HTR-8/SVneo (cell line): ENCODE data around the gene SNTB2.

ENCODE experiments used
- DNase-seq: peaks from one replicate; pipeline ENCODE4 v3.0.0; 2011; ENCODE audit warnings: low spot score, mixed read lengths; ENCODE audit not compliant: insufficient read length
- FAIRE-seq: peaks from 2 replicates; lab custom pipeline; 2011; peaks lifted over from hg19 to GRCh38; lab: Jason Lieb, UNC

SNTB2 gene

GRCh38 chr16:69179328-69180010, 7.5 kb upstream of the SNTB2 start:
- DNase-seq (peak; percentile 61), FAIRE-seq (no peak)

GRCh38 chr16:69180011-69180338, 7.0 kb upstream of the SNTB2 start:
- DNase-seq: no peak
- no peak for FAIRE-seq

GRCh38 chr16:69182730-69183416, 4.1 kb upstream of the SNTB2 start:
- DNase-seq (no peak), FAIRE-seq (no peak)

DNA sequence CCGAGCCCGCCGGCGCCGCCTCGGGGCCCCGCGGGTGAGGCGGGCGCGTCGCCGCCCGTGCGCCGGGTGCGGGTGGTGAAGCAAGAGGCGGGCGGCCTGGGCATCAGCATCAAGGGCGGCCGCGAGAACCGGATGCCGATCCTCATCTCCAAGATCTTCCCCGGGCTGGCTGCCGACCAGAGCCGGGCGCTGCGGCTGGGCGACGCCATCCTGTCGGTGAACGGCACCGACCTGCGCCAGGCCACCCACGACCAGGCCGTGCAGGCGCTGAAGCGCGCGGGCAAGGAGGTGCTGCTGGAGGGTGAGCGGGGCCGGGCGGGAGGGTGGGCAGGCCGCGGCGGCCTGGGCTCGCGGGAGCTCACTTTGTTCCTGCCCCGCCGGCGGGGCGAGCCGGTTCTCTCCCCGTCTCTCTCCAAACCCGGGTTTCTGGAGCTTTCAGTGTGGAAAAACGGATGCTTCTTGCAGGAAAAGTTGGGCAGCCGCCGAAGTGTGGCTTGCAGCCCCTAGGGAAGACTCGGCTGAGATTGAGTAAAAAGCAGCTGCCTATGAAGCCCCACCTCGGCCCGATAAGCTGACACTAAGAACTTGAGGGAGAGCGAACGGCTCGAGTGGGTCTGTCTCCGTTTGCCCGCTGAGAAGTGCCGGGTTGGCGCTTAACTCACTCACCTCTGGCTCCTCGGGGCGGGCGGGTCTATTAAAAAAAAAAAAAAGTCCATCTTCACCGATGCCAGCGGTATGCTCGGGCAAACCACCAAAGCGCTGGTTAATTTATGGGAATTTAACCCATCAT, 677 bp downstream of the SNTB2 start:
- DNase-seq (peak; percentile 36), FAIRE-seq (no peak)

GRCh38 chr16:69188236-69188549, 1.2 kb downstream of the SNTB2 start:
- FAIRE-seq (no peak), DNase-seq (no peak)

DNA sequence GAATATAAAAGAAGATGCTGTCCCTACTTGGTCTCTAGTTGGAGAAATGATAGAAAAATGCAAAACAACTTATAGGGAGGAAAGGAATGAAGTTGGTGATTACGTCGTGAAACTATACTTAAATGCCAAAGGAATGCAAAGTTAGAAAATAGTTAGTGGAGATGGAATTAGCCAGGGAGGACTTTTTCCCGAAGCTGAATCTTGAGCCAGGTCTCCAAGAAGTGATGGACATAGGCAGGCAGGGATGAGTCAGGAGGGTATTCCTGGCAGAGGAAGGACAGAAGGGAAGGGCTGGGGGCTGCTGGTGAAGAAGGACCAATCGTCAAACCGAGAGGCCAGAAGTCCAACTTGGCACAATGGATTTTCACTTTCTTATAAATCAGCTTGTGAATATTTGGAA, 1.8 kb downstream of the SNTB2 start:
- FAIRE-seq (no peak), DNase-seq (no peak)

- FAIRE-seq: no peak
- no peak for DNase-seq
Measured at GRCh38 chr16:69190046-69190588, 3.2 kb downstream of the SNTB2 start.

- FAIRE-seq (no peak), DNase-seq (no peak)
Measured at GRCh38 chr16:69190598-69190997, 3.6 kb downstream of the SNTB2 start.

GRCh38 chr16:69191136-69191535, 4.2 kb downstream of the SNTB2 start:
- FAIRE-seq (no peak), DNase-seq (no peak)

- DNase-seq: no peak
- FAIRE-seq: no peak
Measured at GRCh38 chr16:69193855-69194254, 6.9 kb downstream of the SNTB2 start.

DNA sequence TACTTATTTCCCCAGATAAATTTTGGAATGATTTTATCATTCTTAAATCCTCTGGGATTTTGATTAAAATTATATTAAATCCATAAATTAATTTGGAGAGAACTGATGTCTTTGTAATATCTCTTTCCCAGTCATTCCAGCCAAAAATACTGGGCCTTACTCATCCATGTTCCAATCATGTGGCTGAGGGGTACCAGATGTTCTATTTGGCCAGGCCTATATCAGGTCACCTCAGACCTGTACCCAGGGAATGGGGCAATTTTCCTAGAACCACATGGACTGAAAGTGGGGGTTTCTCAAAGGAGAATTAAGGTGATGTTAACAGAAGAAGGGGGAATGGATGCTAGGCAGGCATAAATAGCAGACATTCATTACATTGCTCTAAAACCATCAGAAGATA, 7.5 kb downstream of the SNTB2 start:
- no peak for DNase-seq
- no peak for FAIRE-seq

DNA sequence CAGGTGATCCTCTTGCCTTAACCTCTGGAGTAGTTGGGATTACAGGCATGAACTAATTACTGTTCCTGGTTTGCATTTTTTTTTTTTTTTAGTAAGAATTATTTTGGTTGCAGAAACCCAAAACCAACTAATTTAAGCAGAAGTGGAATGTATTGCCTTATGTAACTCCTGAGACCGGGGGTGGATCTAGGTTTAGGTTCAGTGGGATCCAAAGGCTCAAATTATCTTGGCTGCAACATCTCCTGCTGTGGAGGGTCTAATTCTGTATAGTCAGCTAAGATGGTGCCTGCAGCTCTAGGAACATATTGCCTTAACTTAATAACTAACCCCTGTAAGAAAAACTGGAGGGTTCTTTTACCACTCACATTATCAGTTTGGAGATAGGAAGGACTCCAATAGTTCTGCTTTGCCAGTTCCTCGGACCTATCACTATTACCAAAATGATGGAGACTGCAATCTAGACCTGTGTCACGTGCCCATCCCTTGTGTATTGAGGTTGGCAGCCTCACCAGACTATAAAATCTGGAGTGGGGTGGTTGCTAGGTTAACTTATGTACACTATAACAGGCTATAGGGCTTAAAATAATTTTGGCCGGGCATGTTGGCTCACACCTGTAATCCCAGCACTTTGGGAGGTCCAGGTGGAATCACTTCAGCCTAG, 8.5 kb downstream of the SNTB2 start:
- DNase-seq: no peak
- no peak for FAIRE-seq

- FAIRE-seq (no peak), DNase-seq (no peak)
Measured at GRCh38 chr16:69197573-69197972, 10.6 kb downstream of the SNTB2 start.

- no peak for FAIRE-seq
Measured at GRCh38 chr16:69199382-69199781, 12.4 kb downstream of the SNTB2 start.

DNA sequence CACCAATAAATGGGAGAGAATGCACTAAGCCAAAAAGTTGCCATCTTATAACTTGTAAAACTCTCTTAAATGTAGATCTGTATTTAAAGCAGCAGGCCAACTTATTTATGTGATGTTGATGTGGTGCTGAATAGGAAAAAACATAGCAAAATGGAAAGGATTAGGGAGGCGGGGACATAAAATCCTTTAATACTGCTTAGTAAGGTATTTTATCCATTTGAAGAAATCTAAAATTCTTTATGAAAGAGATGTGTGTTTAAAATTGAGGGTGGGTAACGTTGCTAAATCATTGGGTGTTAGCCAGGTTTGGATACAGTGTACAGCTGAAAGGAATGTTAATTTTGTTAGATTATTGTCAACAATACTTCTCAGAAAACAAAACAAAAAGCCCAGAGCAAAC, 14.3 kb downstream of the SNTB2 start:
- DNase-seq (no peak), FAIRE-seq (no peak)

More at GRCh38 chr16:69199382-69199781, 12.4 kb downstream of the SNTB2 start:
- no peak for DNase-seq

GRCh38 chr16:69201787-69202186, 14.8 kb downstream of the SNTB2 start:
- DNase-seq (no peak), FAIRE-seq (peak; percentile 59)

- DNase-seq (no peak), FAIRE-seq (no peak)
Measured at GRCh38 chr16:69204172-69204571, 17.2 kb downstream of the SNTB2 start.

DNA sequence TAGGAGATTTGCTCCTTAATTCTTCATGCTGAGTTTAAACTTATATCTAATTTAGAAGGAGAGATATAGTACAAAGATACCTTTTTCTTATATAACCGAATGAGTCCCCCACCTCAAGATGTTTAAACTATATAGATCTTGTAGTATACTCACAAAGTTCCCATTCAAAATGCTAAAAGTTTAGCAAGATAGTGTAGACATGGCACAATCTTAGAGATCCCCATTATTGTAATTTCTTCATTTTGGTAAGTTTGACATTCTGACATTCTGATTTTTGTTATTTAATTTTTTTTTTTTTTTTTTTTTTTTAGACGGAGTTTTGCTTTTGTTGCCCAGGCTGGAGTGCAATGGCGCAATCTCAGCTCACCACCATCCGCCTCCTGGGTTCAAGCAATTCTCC, 22.8 kb downstream of the SNTB2 start:
- DNase-seq: no peak
- FAIRE-seq: no peak

- DNase-seq: peak; percentile 45
- no peak for FAIRE-seq
Measured at GRCh38 chr16:69217433-69217832, 30.5 kb downstream of the SNTB2 start.

DNA sequence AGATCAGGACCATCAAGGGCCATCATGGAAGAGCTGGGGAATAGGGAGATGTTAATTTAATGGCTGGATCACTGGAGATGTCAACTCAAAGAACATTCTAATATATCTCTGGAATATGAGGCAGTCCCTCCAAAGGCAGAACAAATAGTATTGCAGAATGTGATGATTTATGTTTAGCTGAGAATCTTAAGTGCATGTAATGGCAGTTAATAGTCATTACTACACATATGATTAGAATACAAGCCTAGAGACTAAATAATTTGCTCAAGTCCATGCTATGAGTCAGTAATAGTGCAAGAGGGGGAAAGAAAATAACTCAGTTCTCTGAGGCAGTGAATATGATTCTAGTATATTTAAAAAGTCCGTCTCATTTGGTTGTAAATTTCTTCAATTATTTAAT, 32.3 kb downstream of the SNTB2 start:
- FAIRE-seq: no peak
- no peak for DNase-seq

DNA sequence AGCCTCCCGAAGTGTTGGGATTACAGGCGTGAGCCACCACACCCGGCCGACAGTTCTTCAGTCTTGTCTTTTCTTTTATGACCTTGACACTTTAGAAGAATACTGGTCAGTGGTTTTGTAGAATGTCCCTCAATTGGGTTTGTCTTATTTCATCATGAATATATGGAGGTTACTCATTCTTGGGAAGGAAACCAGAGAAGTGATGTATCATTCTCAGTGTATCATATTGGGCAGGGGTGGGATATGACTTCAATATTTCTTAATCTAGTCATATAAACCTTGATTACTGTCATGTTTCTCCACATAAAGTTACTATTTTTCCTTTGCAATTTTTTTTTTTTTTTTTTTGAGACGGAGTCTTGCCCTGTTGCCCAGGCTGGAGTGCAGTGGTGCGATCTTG, 36.9 kb downstream of the SNTB2 start:
- DNase-seq: no peak
- no peak for FAIRE-seq
